CD4-positive, alpha-beta T cell treated with Interferon gamma for 1 hour (primary cell): ENCODE results near the gene EVA1C.
"Not testable (repeated sequence)": the region's sequence is repeated elsewhere in the genome, so short reads cannot be mapped to it uniquely, and the experiment has no call there.

Source experiments
- DNase-seq: peaks from one replicate; pipeline ENCODE4 v3.0.0-alpha.2; 2020

The EVA1C gene

DNA sequence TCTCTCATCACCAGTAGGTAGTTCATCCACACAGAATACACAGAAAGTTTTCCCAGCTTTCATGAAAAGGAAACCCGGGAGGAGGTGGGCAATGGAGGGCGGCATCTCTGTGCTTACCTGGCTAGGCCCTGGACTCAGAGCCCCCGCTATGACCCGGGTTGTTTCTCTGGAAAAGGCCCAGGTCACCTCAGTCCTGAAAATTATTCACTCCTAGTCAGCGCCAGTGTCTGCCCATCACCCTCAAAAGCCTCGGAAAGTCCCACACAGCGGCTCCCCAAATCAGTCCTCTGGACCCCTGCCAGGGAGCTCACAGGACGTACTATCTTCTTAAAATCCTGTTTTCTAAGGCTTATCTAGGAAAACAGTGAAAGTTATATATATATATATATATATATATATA is 121.6 kb downstream of the EVA1C start:
- no peak for DNase-seq

DNA sequence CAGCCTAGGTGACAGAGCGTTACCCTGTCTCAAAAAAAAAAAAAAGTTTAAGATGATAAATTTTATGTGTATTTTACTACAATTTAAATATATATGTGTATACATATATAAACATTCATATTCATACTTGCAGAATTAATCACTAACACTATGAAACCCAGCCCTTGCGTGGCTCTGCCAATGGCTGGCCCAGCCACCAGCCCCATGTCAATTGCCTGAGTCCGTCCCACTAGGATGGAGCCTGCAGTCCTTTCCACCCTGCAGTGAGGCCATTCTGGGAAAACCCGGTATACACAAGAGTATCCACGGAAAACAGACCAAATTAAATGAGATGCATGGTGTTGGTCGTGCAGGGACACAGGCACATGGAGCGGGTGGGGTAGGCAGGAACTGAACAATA is 123.1 kb downstream of the EVA1C start:
- no peak for DNase-seq

- no peak for DNase-seq
Measured at GRCh38 chr21:32537569-32537881, 125.0 kb downstream of the EVA1C start.

DNA sequence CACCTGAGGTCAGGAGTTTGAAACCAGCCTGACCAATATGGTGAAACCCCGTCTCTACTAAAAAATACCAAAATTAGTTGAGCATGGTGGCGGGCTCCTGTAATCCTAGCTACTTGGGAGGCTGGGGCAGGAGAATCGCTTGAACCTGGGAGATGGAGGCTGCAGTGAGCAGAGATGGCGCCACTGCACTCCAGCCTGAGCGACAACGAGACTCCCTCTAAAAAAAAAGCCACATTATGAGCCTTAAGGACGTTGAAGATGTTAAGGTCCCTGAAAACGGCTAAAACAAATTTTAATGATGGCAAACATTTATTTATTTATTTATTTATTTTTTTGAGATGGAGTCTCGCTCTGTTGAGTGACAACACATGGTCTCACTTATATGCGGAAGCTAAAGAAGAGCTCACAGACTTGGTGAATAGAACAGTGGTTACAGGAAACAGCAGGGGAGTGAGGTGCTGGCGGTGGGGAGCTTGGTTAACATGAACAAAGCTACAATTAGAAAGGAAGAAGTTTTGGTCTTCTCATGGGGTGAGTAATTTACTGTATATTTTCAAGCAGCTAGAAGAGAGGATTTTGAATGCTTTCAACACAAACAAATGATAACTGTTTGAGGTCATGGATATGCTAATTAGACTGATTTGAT is 125.8 kb downstream of the EVA1C start:
- DNase-seq: no peak

DNA sequence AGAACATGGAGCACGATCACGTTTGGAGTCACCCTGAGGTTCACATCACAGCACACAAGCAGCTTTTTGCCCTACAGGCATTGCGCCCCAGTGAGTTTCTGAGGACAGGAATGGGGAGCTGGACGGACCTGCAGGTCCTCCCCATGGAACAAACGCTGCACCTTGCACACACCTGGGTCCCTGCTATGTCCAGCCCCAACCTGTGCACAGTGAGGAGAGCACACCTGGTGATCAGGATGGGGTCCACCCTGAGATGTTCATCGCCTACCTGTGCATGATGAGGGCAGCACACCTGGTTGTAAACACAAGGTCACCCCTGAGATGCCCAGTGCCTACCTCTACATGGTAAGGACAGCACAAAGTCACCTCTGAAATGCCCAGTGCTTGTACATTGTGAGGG is 126.9 kb downstream of the EVA1C start:
- no peak for DNase-seq

DNA sequence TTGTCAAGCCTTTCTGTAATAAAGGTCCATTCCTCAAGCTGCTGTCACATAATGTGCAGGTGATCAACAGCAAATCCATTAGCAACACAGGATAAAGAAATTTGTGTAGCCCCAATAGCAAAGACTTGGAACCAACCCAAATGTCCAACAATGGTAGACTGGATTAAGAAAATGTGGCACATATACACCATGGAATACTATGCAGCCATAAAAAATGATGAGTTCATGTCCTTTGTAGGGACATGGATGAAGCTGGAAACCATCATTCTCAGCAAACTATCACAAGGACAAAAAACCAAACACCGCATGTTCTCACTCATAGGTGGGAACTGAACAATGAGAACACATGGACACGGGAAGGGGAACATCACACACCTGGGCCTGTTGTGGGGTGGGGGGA is 130.6 kb downstream of the EVA1C start:
- not testable (repeated sequence) for DNase-seq

DNA sequence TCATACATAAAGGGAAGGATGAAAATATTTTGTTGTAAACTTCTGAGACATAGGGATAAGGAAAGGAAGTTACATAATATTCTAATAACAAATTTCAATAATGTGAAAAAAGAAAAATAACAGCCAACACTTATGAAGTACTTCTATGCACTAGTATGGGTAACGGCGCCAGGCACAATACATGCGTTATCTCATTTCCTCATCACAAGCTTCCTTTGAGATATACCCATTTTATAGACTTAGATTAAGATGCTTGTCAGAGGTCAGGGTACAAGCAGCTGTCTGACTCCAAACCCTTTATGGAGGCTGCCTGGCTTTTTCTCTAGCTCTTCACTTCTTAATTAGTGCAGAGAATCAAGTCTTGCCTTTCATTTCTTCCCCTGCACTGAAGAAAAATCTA is 131.5 kb downstream of the EVA1C start:
- DNase-seq: no peak

DNA sequence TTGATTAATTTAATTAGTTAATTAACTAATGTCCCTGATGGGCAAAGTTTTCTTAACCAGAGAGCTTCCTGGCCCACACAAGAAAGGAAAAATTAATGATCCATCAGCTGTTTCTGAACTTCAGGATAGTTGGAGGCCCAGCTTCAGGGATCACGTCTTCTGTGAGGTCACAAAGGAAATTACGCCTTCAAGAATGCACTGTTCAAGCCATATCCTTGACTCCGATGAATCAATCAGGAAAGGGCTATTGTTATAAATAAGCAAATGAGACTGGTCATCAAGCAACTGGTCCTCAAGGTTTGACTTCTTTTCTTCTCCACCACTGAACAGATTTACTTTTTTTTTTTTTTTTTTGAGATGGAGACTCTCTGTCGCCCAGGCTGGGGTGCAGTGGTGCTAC is 132.2 kb downstream of the EVA1C start:
- DNase-seq: no peak

- DNase-seq: no peak
Measured at GRCh38 chr21:32545948-32546441, 133.5 kb downstream of the EVA1C start.

- no peak for DNase-seq
Measured at GRCh38 chr21:32547018-32547417, 134.5 kb downstream of the EVA1C start.

GRCh38 chr21:32548978-32549377 is 136.5 kb downstream of the EVA1C start:
- no peak for DNase-seq

DNA sequence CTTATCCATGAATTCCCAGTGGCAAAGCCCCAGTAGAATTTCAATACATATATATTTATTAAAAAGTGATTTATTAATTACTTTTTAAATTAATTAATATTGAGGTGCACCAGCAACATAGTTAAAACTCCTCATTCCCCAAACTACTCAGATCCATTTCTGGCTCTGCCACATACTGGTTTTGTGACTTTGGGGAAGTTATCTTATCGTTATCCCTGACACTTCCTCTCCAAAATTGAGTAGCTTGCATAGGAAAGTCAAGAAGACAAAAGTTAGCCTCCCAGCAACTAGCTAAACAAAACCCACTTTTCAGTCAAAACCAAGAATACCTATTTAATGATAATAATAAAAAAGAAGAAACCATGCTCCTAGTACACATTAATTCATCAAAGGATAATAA is 136.9 kb downstream of the EVA1C start:
- DNase-seq: no peak

- no peak for DNase-seq
Measured at GRCh38 chr21:32549886-32550285, 137.4 kb downstream of the EVA1C start.

DNA sequence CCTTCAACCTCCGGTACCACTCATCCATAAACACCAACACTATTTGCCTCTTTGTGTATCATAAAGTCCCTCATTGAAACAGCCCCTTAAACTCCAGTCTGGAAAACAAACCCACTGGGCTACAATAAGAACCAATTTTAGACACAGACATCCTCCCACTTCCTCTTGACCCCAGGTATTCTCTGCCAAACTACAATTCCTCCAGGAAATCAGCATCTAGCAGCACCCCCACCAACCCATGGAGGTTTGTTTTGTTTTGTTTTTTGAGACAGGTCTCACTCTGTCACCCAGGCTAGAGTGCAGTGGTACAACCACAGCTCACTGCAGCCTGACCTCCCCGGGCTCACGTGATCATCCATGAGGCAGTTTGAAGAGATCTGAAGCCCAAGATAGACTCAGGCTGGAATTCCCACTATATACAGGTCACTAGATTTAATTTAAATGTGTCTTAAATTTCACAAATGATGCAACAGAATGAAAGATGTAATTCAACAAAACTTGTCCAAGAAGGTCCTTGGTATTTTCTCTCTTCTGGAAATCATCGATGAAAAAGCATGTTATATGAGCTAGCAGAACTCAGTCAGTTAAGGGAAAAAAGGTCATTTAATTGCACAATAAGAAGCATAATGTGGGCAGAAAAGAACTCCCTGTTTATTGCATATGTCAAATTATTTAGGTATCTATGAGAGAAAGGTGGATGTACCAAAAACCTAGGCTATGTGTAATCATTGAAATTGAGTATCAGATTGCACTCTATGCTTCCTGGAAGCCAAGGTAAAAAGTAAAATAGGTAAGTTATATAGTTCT is 142.5 kb downstream of the EVA1C start:
- DNase-seq: no peak

GRCh38 chr21:32558106-32558505 is 145.6 kb downstream of the EVA1C start:
- DNase-seq: no peak

DNA sequence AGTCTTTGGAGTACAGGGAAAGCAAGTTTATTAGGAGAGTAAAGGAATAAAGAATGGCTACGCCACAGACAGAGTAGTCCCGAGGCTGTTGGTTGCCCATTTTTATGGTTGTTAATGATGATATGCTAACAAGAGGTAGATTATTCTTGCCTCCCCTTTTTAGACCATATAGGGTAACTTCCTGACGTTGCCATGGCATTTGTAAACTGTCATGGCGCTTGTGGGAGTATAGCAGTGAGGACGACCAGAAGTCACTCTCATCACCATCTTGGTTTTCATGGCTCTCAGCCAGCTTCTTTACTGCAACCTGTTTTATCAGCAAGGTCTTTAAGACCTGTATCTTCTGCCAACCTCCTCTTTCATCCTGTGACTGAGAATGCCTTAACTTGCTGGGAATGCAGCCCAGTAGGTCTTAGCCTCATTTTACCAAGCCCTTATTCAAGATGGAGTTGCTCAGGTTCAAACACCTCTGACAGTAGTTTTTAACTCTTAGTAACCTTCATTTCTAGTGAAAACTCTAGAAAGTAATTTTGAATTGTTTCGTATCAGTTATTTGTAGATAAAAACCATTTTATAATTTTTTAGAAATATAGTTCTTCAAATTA is 146.6 kb downstream of the EVA1C start:
- no peak for DNase-seq

DNA sequence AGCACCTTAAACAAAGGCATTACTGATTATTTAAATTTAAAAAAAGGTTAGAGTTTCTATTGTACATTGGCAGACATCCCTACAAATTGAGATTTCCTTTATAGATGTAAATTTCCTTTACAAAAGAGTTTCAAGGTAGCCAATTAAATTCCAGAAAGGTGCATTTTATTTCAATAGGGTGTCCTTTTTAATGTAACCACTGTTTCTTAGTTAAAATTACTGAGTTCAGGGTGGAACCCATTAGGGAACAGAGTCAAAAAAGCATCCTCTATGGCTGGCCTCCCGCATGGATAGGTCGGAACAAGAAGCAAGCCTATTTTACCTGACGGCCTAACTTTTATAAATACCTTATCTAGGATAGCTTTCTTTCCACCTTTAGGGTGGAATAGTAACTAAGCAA is 148.4 kb downstream of the EVA1C start:
- no peak for DNase-seq

DNA sequence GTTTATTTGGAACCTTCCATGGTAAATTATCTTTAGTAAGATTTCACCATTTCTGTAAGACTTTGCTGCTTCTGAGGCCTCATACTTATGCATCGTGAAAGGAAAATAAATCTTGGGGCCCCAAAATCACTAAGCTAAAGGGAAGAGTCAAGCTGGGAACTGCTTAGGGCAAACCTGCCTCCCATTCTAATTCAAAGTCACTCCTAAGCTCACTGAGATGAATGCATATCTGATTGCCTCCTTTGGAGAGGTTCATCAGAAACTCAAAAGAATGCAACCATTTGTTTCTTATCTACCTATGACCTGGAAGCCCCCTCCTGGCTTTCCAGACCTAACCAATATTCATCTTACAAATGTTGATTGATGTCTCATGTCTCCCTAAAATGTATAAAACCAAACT is 149.0 kb downstream of the EVA1C start:
- not testable (repeated sequence) for DNase-seq

- no peak for DNase-seq
Measured at GRCh38 chr21:32562426-32562825, 149.9 kb downstream of the EVA1C start.

DNA sequence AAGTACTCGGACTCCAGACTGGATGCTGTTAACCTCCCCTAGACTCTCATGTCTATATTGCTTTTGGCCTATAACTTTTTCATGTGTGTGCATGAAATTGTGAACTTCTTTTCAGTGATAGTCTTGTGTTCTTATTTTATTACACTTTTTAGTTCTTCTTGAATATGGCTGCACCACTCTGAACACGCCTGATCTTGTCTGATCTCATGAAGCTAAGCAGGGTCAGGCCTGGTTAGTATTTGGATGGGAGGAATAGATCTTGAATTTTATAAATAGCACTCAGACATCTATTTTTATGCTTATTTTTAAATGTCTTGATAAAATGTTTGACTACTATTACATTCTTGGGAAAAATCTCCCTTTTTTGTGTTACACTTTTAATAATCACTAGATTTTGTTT is 150.4 kb downstream of the EVA1C start:
- no peak for DNase-seq
